Loucy (cell line): Measurements from ENCODE around the gene ZG16.
"Not testable (repeated sequence)": the region's sequence is repeated elsewhere in the genome, so short reads cannot be mapped to it uniquely, and the experiment has no call there.

Experiments used
- H2AFZ ChIP-seq: fragments of 200-600 bp; sonication (generic); 2 replicates; pipeline ENCODE4 v1.6.0; 2016; ENCODE audit warnings: antibody characterized with exemption, mild to moderate bottlenecking, low read length, moderate library complexity
- H3F3A ChIP-seq: fragments of 200-600 bp; 2 replicates; pipeline ENCODE4 v1.6.0; 2016; ENCODE audit warnings: antibody characterized with exemption, low read depth, mild to moderate bottlenecking
- H3K27me3 ChIP-seq: fragments of 200-600 bp; sonication (generic); 2 replicates; pipeline ENCODE4 v1.6.1; 2014; ENCODE audit warnings: low read length, mild to moderate bottlenecking; ENCODE audit not compliant: insufficient read depth, poor library complexity, severe bottlenecking
- H3K36me3 ChIP-seq: fragments of 200-600 bp; sonication (generic); 2 replicates; pipeline ENCODE4 v1.6.1; 2016; ENCODE audit warnings: low read length; ENCODE audit not compliant: insufficient read depth
- H3K4me1 ChIP-seq: fragments of 200-600 bp; sonication (generic); 2 replicates; pipeline ENCODE4 v1.5.1; 2014; ENCODE audit warnings: low read length, mild to moderate bottlenecking; ENCODE audit not compliant: insufficient read depth, poor library complexity, severe bottlenecking
- H3K4me2 ChIP-seq: fragments of 200-600 bp; sonication (generic); 2 replicates; pipeline ENCODE4 v1.6.0; 2014; ENCODE audit warnings: antibody characterized with exemption, low read length, low read depth, mild to moderate bottlenecking; ENCODE audit not compliant: poor library complexity, severe bottlenecking
- H3K4me3 ChIP-seq: fragments of 200-600 bp; sonication (generic); 2 replicates; pipeline ENCODE4 v1.5.1; 2014; ENCODE audit warnings: low read length, mild to moderate bottlenecking, mixed read lengths; ENCODE audit not compliant: poor library complexity, severe bottlenecking
- H3K79me2 ChIP-seq: fragments of 200-600 bp; sonication (generic); 2 replicates; pipeline ENCODE4 v1.6.1; 2014; ENCODE audit warnings: low read length; ENCODE audit not compliant: insufficient read depth
- H3K9ac ChIP-seq: fragments of 200-600 bp; sonication (generic); 2 replicates; pipeline ENCODE4 v1.6.0; 2014; ENCODE audit warnings: mild to moderate bottlenecking, low read depth, low read length, moderate library complexity; ENCODE audit not compliant: poor library complexity, severe bottlenecking
- H3K9me2 ChIP-seq: fragments of 200-600 bp; sonication (generic); replicated peaks from 2 replicates; pipeline ENCODE4 v1.6.1; 2016; ENCODE audit warnings: low read depth, low read length, mixed read lengths
- H3K9me3 ChIP-seq: fragments of 200-600 bp; sonication (generic); 2 replicates; pipeline ENCODE4 v1.6.1; 2014; ENCODE audit warnings: mild to moderate bottlenecking, antibody characterized with exemption, low read length, low read depth; ENCODE audit not compliant: insufficient read depth
- H4K20me1 ChIP-seq: fragments of 200-600 bp; sonication (generic); 2 replicates; pipeline ENCODE4 v1.6.0; 2014; ENCODE audit warnings: antibody characterized with exemption, low read length, mild to moderate bottlenecking; ENCODE audit not compliant: insufficient read depth, poor library complexity, severe bottlenecking
- CTCF ChIP-seq: fragments of 200-600 bp; sonication (generic); conservative IDR thresholded peaks from 2 replicates; pipeline ENCODE4 v1.5.1; 2014; ENCODE audit warnings: mild to moderate bottlenecking, antibody characterized with exemption, low read length
- EZH2phosphoT487 ChIP-seq: fragments of 200-600 bp; IDR thresholded peaks from 2 replicates; pipeline ENCODE4 v1.6.1; 2018; ENCODE audit warnings: antibody characterized with exemption, mild to moderate bottlenecking, moderate library complexity, borderline replicate concordance

ZG16 gene

DNA sequence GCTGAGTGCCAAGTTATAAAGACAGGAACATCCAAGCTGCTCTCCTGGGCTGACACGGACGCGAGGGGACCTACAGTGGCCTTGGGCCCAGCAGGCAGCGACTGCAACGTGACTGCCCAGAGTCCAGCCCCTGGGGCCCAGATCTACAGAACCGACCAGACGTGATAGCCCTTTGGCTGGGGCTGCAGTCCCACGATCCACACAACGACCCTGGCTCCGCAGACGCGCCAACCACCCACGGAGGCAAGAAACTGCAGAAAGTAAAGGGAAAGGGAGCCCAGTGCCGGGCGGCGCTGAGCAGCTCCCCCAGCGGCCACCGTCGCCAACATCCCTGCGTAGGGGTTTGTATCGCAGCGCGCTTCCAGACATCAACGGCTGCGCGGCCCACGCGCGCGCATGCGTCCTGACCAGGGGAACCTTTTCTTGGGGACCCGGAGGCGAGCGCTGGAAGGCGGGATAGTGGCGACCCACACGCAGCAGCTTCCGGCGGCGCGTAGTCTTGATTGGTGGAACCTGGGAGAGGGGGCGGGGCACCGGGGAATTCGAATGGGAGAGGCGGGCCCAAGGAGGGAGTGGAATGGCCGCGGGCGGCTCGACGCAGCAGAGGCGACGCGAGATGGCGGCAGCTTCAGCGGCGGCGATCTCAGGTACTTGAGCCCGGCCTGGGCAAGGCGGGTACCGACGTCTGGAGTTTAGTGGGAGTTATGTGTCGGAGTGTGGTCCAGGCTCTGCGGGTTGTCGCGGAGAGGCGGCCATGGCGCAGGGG lies 12.3 kb downstream of the ZG16 start, which contains the start of gene KIF22:
Gene KIF22 (plus strand): TSS at position 569 of the 766 bp plus-strand sequence. CDS start 9 bp downstream, at position 578.
- H4K20me1 ChIP-seq, result peaks cover 18% of the 10 kb centered on the region
- H3K9me3 ChIP-seq, result no peaks in the 10 kb centered on the region
- no peaks in the 10 kb centered on the region for H3K9me2 ChIP-seq
- H3K79me2 ChIP-seq, result peaks cover 54% of the 10 kb centered on the region
- peaks cover 5% of the 10 kb centered on the region for H3K27me3 ChIP-seq
- peak within 1 kb of the TSS; percentile 97 for H3K9ac ChIP-seq
- peak within 1 kb of the TSS; percentile 98 for H3K4me2 ChIP-seq
- peak within 1 kb of the TSS; percentile 89 for H2AFZ ChIP-seq
- peaks cover 9% of the 10 kb centered on the region; the same call in 1 of the 2 replicates for H3K36me3 ChIP-seq
- TF ChIP-seq CTCF (peak; percentile 72), EZH2phosphoT487 (no peak)
- peak within 1 kb of the TSS; percentile 97 for H3K4me3 ChIP-seq
- peaks cover 39% of the 10 kb centered on the region for H3K4me1 ChIP-seq
- no peaks in the 10 kb centered on the region for H3F3A ChIP-seq

DNA sequence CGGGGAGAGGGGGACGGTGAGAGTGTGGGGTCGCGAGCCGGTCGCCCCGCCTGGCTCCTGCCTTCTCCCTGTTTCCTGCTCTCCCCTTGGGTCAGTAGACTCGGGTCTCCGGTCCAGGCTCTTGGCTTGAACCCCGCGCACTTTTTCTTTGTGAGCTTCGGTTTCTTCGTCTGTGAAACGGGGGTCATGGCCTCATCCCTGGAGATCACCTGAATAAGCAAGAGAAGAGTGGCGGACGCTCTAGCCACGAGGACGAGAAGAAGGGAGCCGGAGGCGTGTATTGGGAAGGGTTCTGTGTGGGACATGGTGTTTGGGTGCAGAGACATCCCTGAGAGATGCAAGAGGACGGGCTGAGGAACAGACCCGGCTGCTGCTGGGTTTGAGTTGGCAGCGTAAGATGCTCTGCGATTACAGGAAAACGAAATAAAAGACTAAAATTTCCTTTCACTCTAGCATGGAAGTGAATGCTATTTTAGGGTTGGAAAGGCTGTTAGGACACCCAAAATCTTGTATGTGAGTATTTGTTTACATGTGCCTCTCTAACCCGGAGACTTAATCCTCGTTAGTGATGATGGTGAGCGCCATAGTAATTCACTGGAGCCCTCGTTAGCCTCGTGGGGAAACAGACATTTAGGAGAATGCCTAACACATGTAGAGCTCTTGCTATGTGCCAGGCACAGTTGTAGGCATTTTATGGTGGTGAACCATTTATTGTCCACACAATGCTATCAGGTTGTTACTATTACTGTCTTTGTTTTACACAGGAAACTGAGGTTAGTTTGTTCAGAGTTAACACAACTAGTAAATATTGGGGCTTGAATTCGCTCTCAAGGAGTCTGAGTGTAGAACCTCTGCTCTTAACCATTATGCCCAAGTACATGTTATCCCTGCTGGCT lies 13.1 kb downstream of the ZG16 start:
- Histone ChIP-seq H3K4me3 (peak overlapping the region; percentile 97), H3K9me2 (no peaks in the 10 kb centered on the region), H3K27me3 (peaks cover 5% of the 10 kb centered on the region), H2AFZ (peak overlapping the region; percentile 66), H3K4me1 (peaks cover 42% of the 10 kb centered on the region), H3K4me2 (peak overlapping the region; percentile 98), H3K79me2 (peaks cover 62% of the 10 kb centered on the region), H3K9ac (peak overlapping the region; percentile 97), H3K9me3 (no peaks in the 10 kb centered on the region), H3F3A (no peaks in the 10 kb centered on the region), H3K36me3 (peaks cover 15% of the 10 kb centered on the region; the same call in 1 of the 2 replicates), H4K20me1 (peaks cover 21% of the 10 kb centered on the region)
- TF ChIP-seq CTCF, result no peak
- TF ChIP-seq EZH2phosphoT487, result no peak

DNA sequence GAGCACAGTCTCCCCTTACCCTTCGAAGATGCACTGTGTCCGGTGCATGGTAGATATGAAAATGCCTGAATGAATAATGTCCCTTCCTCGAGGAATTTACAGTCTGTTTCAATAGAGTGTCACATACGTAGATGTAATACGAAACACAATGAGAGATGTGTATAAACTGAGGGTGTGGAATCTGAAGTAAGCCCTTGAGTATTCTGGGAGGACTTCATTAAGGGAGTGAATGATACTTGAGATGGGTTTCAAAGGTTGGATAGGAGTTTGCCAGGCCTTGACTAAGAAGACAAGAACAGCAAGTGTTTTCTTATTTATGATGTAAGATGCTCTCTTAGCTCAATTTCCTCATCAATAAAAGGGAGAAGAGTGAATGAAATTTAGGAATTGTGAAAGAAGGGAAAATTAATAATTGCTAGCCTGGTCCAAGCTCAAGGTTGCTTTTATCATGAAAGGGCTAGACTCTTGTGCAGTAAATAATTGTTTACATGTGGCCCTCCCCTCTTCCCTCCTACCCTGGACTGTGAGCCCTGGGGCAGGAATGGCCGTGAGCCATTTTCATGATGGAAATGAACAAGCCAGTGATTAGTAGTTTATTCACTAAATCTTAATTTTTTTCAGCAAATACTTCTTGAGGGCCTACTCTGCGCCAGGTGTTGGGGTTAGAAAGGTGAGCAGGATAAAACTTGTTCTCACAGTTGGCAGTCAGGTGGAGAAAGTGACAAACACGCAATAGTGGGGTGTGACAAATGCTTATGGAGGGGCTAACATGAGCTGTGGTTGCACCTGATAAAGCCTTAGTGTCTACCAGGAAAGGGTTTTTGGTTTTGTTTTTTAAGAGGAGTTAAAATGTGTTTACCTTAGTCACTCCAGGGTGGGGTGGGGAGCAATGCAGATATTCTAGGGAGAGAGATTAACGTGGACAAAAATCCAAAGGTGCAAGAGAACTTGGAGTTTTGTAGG lies 14.1 kb downstream of the ZG16 start:
- Histone ChIP-seq H3K9me2 (no peaks in the 10 kb centered on the region), H3K4me1 (peaks cover 42% of the 10 kb centered on the region), H2AFZ (no peak overlapping the region), H3K4me3 (peak overlapping the region; percentile 97), H3K27me3 (peaks cover 5% of the 10 kb centered on the region), H3F3A (no peaks in the 10 kb centered on the region), H3K4me2 (peak overlapping the region; percentile 98), H3K79me2 (peaks cover 72% of the 10 kb centered on the region), H3K9me3 (no peaks in the 10 kb centered on the region), H3K36me3 (peaks cover 24% of the 10 kb centered on the region), H4K20me1 (peaks cover 21% of the 10 kb centered on the region), H3K9ac (peak overlapping the region; percentile 97)
- TF ChIP-seq CTCF (no peak), EZH2phosphoT487 (no peak)

DNA sequence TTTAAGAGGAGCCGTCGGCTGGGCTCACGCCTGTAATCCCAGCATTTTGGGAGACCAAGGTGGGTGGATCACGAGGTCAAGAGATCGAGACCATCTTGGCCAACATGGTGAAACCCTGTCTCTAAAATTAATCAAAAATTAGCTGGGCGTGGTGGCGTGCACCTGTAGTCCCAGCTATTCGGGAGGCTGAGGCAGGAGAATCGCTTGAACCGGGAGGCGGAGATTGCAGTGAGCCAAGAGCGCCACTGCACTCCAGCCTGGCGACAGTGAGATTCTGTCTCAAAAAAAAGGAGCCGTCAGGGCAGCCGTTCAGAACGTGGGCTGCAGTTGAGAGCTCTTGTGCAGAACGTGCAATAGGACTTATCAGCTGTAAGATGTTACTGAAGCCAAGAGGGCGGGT lies 15.1 kb downstream of the ZG16 start:
- H3K4me2 ChIP-seq, result peak overlapping the region; percentile 98
- not testable (repeated sequence) for H3K27me3 ChIP-seq, H3K9me3 ChIP-seq, H3F3A ChIP-seq, H2AFZ ChIP-seq, H3K9me2 ChIP-seq
- peaks cover 42% of the 10 kb centered on the region for H3K4me1 ChIP-seq
- H3K36me3 ChIP-seq, result peaks cover 34% of the 10 kb centered on the region
- peaks cover 21% of the 10 kb centered on the region for H4K20me1 ChIP-seq
- peak overlapping the region; percentile 97 for H3K9ac ChIP-seq
- peak overlapping the region; percentile 97 for H3K4me3 ChIP-seq
- H3K79me2 ChIP-seq, result peaks cover 82% of the 10 kb centered on the region
